GM12878 (cell line): ENCODE data around the gene PAPSS2. TPM values are rescaled to one million over a fixed set of nuclear protein-coding genes. Genes with fewer than 3 reads are reported as not detected.

Experiments
- ATAC-seq: fragments of 200-7000 bp; cut with Tn5 transposase; 3 replicates; pipeline ENCODE4 v1.9.1; 2020; ENCODE audit warnings: mild to moderate bottlenecking, moderate library complexity
- BruUV-seq: library from RNA; stranded (reverse); fragments of 400-500 nt; replicated peaks from 2 replicates; lab custom pipeline; 2021; lab: Mats Ljungman, UMichigan
- CTCF ChIA-PET: fragments of 300-600 bp; sonication (Branson Sonifier 250); formaldehyde crosslinking; extraction: SDS; loops from one replicate; lab custom pipeline; 2021; ENCODE audit warnings: inconsistent platforms; lab: Yijun Ruan, JAX
- POLR2A ChIA-PET: fragments of 350-600 bp; formaldehyde crosslinking; extraction: SDS; loops from one replicate; lab custom pipeline; 2021; ENCODE audit warnings: inconsistent platforms; lab: Charles Lee
- RAD21 ChIA-PET: fragments of 300-600 bp; sonication (Branson Sonifier 250); formaldehyde crosslinking; loops from one replicate; lab custom pipeline; 2023; ENCODE audit warnings: antibody characterized with exemption; ENCODE audit not compliant: unreplicated experiment; lab: Charles Lee
- SMC1A ChIA-PET: fragments of 300-600 bp; sonication (Branson Sonifier 250); formaldehyde crosslinking; loops from one replicate; lab custom pipeline; 2023; ENCODE audit not compliant: unreplicated experiment, uncharacterized antibody; lab: Charles Lee
- DNase-seq: peaks from one replicate; pipeline ENCODE4 v3.0.0-alpha.2; 2011; ENCODE audit warnings: low read depth, low spot score
- FAIRE-seq: peaks from 3 replicates; lab custom pipeline; 2011; peaks lifted over from hg19 to GRCh38; lab: Jason Lieb, UNC
- H2AFZ ChIP-seq: 2 replicates; pipeline ENCODE4 v1.6.0; 2011; ENCODE audit warnings: low read depth, low read length, control low read depth; ENCODE audit not compliant: control insufficient read depth
- H3K27ac ChIP-seq: 2 replicates; pipeline ENCODE4 v1.5.1; 2011; ENCODE audit warnings: control low read depth; ENCODE audit not compliant: control insufficient read depth, insufficient read depth
- H3K27me3 ChIP-seq, 2 experiments: replicated peaks in 1 of 2; 2 replicates each; pipeline versions ENCODE4 v1.6.0 to v1.6.1; 2011; ENCODE audit warnings: low read length in 1 of 2; ENCODE audit not compliant: control insufficient read depth in 2 of 2, insufficient read depth in 2 of 2
- H3K36me3 ChIP-seq, 2 experiments: 2 replicates each; pipeline ENCODE4 v1.5.1; 2011; ENCODE audit warnings: low read length in 1 of 2; ENCODE audit not compliant: control insufficient read depth in 2 of 2, insufficient read depth in 2 of 2
- H3K4me1 ChIP-seq: 2 replicates; pipeline ENCODE4 v1.6.1; 2011; ENCODE audit warnings: mild to moderate bottlenecking, low read length, moderate library complexity, mixed read lengths; ENCODE audit not compliant: control insufficient read depth, insufficient read depth
- H3K4me2 ChIP-seq: 2 replicates; pipeline ENCODE4 v1.6.0; 2011; ENCODE audit warnings: control low read depth; ENCODE audit not compliant: control insufficient read depth, insufficient read depth
- H3K4me3 ChIP-seq: fragments of 200-600 bp; sonication (generic); 2 replicates; pipeline ENCODE4 v1.5.1; 2016
- H3K79me2 ChIP-seq: 2 replicates; pipeline ENCODE4 v1.6.0; 2011; ENCODE audit warnings: low read length; ENCODE audit not compliant: control insufficient read depth, insufficient read depth
- H3K9ac ChIP-seq: 2 replicates; pipeline ENCODE4 v1.8.0; 2011; ENCODE audit warnings: low read length, control low read depth, mixed read lengths; ENCODE audit not compliant: control insufficient read depth, insufficient read depth
- H3K9me3 ChIP-seq: replicated peaks from 3 replicates; pipeline ENCODE4 v1.5.1; 2011; ENCODE audit warnings: mild to moderate bottlenecking, low read length; ENCODE audit not compliant: control insufficient read depth, insufficient read depth
- H4K20me1 ChIP-seq: 2 replicates; pipeline ENCODE4 v1.6.0; 2011; ENCODE audit not compliant: control insufficient read depth, insufficient read depth
- ASH2L ChIP-seq: fragments of 300-600, 200-600 bp; sonication (generic); IDR thresholded peaks from 2 replicates; pipeline ENCODE4 v1.6.1; 2017; ENCODE audit warnings: low read depth, mild to moderate bottlenecking, borderline replicate concordance
- E2F8 ChIP-seq: fragments of 450-650 bp; IDR thresholded peaks from 2 replicates; pipeline ENCODE4 v1.6.1; 2018; ENCODE audit warnings: mild to moderate bottlenecking, low read depth, moderate library complexity; ENCODE audit not compliant: partially characterized antibody
- EP300 ChIP-seq, 2 experiments: fragments of 150-350 bp in 1 of 2; IDR thresholded peaks; 2 replicates each; pipeline ENCODE4 v1.6.1; 2011 to 2012; ENCODE audit warnings: low read depth in 2 of 2, low read length in 2 of 2, borderline replicate concordance in 1 of 2, improper control_type of control experiment in 1 of 2, inconsistent platforms in 1 of 2; ENCODE audit not compliant: control insufficient read depth in 1 of 2
- MYB ChIP-seq: fragments of 150-350 bp; IDR thresholded peaks from 2 replicates; pipeline ENCODE4 v1.6.1; 2014; ENCODE audit warnings: mild to moderate bottlenecking, low read depth, low read length, borderline replicate concordance
- MYC ChIP-seq: IDR thresholded peaks from 2 replicates; pipeline ENCODE4 v1.6.1; 2011; ENCODE audit warnings: mild to moderate bottlenecking, low read length, moderate library complexity, inconsistent platforms; ENCODE audit not compliant: insufficient read depth, insufficient replicate concordance, insufficient read length, severe bottlenecking
- NR2C1 ChIP-seq: fragments of 450-650 bp; IDR thresholded peaks from 2 replicates; pipeline ENCODE4 v1.6.1; 2017; ENCODE audit warnings: antibody characterized with exemption, mild to moderate bottlenecking, moderate library complexity
- POLR2AphosphoS2 ChIP-seq: IDR thresholded peaks from 2 replicates; pipeline ENCODE4 v1.6.1; 2011; ENCODE audit warnings: low read depth, mild to moderate bottlenecking, low read length, improper control_type of control experiment, moderate library complexity
- SIX5 ChIP-seq: IDR thresholded peaks from 2 replicates; pipeline ENCODE4 v1.6.1; 2011; ENCODE audit warnings: mild to moderate bottlenecking, low read depth, low read length, moderate library complexity; ENCODE audit not compliant: severe bottlenecking
- ZNF24 ChIP-seq: fragments of 450-650 bp; IDR thresholded peaks from 2 replicates; pipeline ENCODE4 v1.6.1; 2017; ENCODE audit warnings: antibody characterized with exemption, mild to moderate bottlenecking
- WGBS: methylation state at CpG from one replicate; pipeline ENCODE4 v1.1.6; 2016; ENCODE audit warnings: low lambda C conversion rate; ENCODE audit not compliant: insufficient replicate concordance, insufficient coverage; ENCODE audit errors: missing lambda C conversion rate; 5-methylcytosine and 5-hydroxymethylcytosine counted together
- in situ Hi-C: fragments of 300-500 bp; cut with MboI; formaldehyde crosslinking; loops from 9 replicates; pipeline ENCODE4 v1.14.3; 2018; ENCODE audit warnings: mixed read lengths
- intact Hi-C: fragments of 100-400 bp; cut with micrococcal nuclease; formaldehyde crosslinking; loops from one replicate; pipeline ENCODE4 v1.14.2; 2022; ENCODE audit not compliant: unreplicated experiment
- polyA plus RNA-seq, 11 experiments: library from polyadenylated mRNA; depleted of rRNA in 4 of 11; unstranded in 6 of 11; stranded (reverse) in 5 of 11; fragments of >200 nt; fragmentation: Nextera tagmentation in 4 of 11; fragmentation: Illumina TruSeq in 1 of 11; extraction: Ambion mirVana in 4 of 11; extraction: Trizol in 1 of 11; gene quantifications; 1 replicate in 1 of 11; 2 replicates in 10 of 11; pipeline versions ENCODE4 v1.2.1 to v1.2.3, GENCODE V29; 2011 to 2016; ENCODE audit warnings: inconsistent platforms in 2 of 11, missing spikeins in 2 of 11, low read depth in 1 of 11
- total RNA-seq, 4 experiments: library from RNA; depleted of rRNA in 3 of 4; stranded (reverse); fragments of >200 nt in 3 of 4; fragmentation: Illumina TruSeq in 1 of 4; extraction: Trizol in 1 of 4; gene quantifications; 2 replicates each; pipeline versions ENCODE4 v1.2.1 to v1.2.3, GENCODE V29; 2013 to 2021
- TF ChIP-seq, protein P1 (sequence below): IDR thresholded peaks from 2 replicates; pipeline ENCODE4 v1.6.1; 2011; ENCODE audit warnings: low read depth, mild to moderate bottlenecking, low read length, moderate library complexity, borderline replicate concordance; ENCODE audit errors: extremely low read depth

The PAPSS2 gene
- total and polyA plus RNA-seq, 10 of the 15 experiments (the other 5 are each of a cell fraction or from before 2014, with no cell fraction given), result 0.15 to 2.1 (median 0.37) TPM

- intact Hi-C loops, result no loop called here
- in situ Hi-C loops, result no loop called here
- 90% methylated on average over 8 of the region's 8 CpGs for WGBS
- RAD21 ChIA-PET, result no interaction called here
- Histone ChIP-seq H2AFZ (no peak overlapping the region), H3K4me1 (peaks cover 9% of the 10 kb centered on the region; the same call in 1 of the 2 replicates), H3K27me3 (no peaks in the 10 kb centered on the region), H3K36me3 (peaks cover 2 to 19% of the 10 kb centered on the region in 2 experiments; a peak in 3 of 4 replicates), H4K20me1 (no peaks in the 10 kb centered on the region), H3K9me3 (no peaks in the 10 kb centered on the region), H3K79me2 (no peaks in the 10 kb centered on the region), H3K4me3 (no peak overlapping the region), H3K9ac (no peak overlapping the region), H3K27ac (no peak overlapping the region), H3K4me2 (no peak overlapping the region)
- CTCF ChIA-PET, result interaction anchor here (1.6 kb wide), 1 partner anchor 10 kb away, joined by 3 read pairs; no protein-coding TSS in a partner anchor
- ATAC-seq (no peak), FAIRE-seq (no peak), DNase-seq (no peak)
- SMC1A ChIA-PET, result no interaction called here
- BruUV-seq, result no TSS peak
- POLR2A ChIA-PET, result no interaction called here
- TF ChIP-seq NR2C1, result no peak
- TF ChIP-seq, protein P1, sequence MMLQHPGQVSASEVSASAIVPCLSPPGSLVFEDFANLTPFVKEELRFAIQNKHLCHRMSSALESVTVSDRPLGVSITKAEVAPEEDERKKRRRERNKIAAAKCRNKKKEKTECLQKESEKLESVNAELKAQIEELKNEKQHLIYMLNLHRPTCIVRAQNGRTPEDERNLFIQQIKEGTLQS, result no peak
- TF ChIP-seq E2F8, result no peak
- TF ChIP-seq SIX5, result no peak
- no peak for TF ChIP-seq EP300 (IDR thresholded peaks at IDR 0.05; ENCODE audit: borderline replicate concordance in 1 of 2, control insufficient read depth in 1 of 2, low read depth in 2 of 2, low read length in 2 of 2)
- no peak for TF ChIP-seq POLR2AphosphoS2
- TF ChIP-seq MYC, result no peak
- no peak for TF ChIP-seq ZNF24
- TF ChIP-seq ASH2L, result no peak
- TF ChIP-seq MYB, result no peak
Observed at GRCh38 chr10:87753995-87754866, 94.6 kb downstream of the PAPSS2 start.
